ENCODE results near the gene PPP2R2D.

Gene PPP2R2D

DNA sequence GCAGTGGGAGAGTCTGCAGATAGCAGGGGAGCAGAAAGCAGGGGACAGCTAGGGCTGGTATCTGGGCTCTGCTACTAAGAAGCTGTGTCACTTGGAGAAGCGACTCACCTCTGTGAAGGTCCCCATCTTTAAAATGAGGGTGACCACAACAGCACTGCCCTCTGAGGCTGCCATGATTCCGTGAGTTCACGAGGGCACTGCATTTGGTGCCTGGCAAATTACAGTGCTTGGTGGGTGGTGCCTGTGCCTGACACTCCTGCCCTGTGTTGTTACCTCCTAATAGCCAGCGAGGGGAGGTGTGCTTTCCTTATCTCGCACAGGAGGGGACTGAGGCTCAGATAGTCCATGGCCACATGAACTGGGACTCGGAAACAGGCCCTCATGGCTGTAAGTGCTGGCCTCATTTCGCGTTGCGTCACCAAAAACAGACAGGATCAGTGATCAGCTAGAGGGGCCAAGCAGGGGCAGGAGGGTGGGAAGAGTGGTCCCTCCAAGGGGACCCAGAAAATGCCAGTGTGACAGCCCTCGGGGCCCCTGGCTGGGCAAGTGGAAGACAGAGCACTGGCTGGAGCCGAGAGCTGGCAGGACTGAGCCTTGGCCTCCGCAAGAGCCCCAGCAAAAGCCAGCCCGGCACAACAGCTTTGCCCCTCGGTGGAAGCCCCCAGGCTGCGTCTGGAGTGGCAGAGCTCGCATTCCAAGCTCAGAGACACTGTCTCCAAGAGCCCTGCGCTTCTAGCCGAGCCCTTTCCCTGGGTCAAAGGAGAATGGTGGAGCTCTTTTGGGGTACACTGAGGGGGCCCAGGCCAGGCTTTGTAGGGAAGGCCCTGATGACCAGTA is 98.3 kb downstream of the PPP2R2D start:
- DNase-seq (ENCODE audit: low read depth): no peak

DNA sequence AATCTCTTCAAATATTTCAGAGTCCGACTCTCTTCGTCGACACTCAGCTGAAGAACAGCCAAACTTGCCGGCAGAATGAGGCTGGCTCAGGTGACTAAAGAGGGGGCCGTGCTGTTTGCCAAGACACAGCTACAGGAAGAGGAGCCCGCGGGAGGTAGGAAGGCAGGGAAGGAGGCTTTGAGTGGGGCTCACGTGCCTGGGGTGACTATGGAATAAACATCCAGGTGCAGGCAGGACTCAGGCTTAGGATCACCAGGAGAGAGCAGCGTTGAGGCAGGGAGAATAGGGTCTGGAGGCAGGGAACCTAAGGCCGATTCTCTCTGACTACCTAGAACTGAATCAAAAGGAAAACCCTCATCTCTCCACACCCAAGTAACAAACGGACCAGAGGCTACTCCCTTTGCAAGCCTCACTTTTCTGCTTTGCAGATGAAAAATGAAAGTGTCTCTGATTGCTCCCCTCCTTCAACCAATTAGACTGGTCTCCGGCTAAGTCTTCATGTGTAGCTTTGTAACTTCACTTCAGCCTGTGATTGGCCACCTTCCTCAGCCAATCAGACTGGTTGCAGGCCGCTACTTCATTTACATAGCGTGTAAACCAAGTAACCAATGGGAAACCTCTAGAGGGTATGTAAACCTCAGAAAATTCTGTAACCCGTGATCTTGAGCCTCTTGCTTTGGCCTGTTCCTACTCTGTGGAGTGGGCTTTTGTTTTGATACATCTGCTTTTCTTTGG is 100.6 kb downstream of the PPP2R2D start:
- DNase-seq (ENCODE audit: low read depth): no peak

DNA sequence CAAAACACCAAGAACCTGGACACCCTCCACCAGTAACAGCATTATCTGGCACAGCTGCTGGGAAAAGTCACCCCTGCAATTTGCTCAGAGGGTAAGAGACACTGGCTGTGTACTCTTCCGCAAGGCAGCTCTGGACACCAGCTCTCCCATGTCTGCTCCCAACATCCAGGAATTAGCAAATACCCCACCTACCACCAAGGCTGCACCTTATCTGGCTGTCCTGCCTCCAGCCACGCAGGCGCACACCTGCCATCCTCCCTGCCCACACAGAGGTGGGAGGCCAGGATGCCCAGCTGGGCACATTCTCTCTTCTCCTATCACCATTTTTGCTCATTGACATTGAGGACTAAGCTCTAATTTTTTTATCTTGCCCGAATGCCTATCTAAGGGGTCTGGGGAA is 101.2 kb downstream of the PPP2R2D start:
- DNase-seq (ENCODE audit: low read depth): no peak

DNA sequence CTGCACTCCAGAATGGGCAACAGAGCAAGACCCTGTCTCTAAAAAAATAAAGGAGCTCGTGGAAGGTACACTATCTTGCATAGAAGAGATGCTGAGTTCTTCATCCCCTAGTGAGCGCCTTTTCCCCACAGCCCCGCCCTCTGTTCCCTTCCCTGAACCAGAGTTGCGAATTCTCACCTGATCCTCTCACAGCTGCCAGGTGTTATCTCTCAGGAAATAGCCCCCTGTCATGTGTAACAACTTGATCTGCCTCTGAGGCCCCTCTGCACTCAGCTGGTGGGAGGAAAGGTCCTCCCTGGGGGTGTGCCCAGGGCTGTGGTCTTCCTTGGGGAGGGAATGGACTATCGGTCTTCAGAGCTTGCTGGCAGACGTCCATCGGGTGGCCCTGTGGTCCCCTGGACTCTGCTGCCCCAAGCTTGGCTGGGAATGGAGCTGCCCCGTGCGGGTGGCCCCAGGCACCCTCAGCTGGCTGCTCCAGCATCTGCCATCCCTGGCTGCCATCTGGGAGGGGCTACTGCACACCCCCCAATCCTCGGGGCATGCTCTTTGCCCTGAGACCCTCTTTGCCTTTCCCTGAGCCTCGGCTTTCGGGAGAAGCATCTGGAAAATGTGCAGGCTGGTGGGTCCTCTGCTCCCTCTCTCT is 102.6 kb downstream of the PPP2R2D start:
- DNase-seq (ENCODE audit: low read depth): no peak

DNA sequence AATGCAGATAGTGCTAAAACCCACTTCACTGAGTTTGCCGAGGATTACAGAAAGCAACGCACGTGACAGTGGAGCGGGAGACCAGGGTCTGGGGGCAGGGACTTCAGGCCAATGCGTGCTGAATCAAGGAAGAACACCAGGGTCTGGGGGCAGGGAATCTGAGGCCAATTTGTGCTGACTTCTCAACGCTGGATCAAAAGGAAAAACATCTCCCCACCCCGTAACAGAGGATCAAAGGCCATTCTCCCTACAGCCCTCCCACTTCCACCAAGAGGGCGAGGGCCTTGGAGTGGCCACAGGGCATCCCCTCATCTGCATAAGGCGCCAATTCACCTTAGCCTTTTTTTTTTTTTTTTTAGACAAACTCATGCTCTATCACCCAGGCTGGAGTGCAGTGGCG is 103.2 kb downstream of the PPP2R2D start:
- DNase-seq (ENCODE audit: low read depth): no peak

DNA sequence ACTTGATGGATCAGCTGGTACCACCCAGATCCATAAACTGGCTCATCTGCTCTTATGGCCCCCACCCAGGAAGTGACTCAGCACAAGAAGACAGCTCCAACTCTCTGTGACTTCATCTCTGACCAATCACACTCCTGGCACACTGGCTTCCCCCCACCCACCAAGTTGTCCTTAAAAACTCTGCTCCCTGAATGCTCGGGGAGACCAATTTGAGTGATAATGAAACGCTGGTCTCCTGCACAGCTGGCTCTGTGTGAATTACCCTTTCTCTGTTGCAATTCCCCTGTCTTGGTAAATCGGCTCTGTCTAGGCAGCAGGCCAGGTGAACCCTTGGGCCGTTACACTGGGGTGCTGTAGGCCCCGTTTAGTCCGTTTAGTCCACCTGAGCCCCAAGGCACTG is 104.3 kb downstream of the PPP2R2D start:
- no peak for DNase-seq (ENCODE audit: low read depth)

DNA sequence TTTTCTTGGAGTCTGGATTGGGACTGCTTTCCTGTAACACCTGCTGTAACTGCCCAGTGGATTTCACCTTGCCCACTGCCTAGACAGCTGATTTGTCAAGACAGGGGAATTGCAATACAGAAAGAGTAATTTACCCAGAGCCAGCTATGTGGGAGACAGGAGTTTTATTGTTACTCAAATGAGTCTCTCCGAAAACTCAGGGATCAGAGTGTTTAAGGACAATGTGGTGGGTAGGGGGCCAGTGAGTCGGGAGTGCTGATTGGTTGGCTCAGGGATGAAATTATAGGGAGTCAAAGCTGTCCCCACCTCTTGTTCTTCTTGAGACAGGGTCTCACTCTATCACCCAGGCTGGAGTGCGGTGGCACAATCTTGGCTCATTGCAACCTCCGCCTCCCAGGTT is 106.2 kb downstream of the PPP2R2D start:
- DNase-seq (ENCODE audit: low read depth): no peak

DNA sequence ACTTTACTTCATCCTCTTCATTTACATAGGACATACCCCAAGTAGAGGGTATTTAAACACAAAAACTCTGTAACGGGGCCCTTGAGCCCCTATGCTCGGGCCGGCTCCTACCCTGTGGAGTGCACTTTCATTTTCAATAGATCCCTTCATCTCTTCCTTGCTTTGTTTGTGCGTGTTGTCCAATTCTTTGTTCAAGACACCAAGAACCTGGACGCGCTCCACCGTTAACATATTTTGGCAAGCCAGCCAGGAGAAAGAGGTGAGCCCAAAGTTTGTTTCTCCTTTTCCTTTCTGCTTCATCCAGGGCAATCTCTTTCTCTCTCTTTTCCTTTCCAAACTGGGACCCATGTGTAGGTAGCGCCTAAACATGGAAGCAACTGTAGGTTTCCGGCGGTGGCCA is 106.9 kb downstream of the PPP2R2D start:
- DNase-seq (ENCODE audit: low read depth): no peak

Measured in activated T-helper 1 cell treated with Interleukin-2 at 50 U/mL for 16 hours (primary cell).